NCI-H510A treated with DMSO at 0.1 percent for 48 hours (cell line): Measurements from ENCODE around the gene AGRN.

ENCODE experiments used
- DNase-seq: peaks from one replicate; lab custom pipeline; 2025; lab: John Stamatoyannopoulos, UW

Gene AGRN

DNA sequence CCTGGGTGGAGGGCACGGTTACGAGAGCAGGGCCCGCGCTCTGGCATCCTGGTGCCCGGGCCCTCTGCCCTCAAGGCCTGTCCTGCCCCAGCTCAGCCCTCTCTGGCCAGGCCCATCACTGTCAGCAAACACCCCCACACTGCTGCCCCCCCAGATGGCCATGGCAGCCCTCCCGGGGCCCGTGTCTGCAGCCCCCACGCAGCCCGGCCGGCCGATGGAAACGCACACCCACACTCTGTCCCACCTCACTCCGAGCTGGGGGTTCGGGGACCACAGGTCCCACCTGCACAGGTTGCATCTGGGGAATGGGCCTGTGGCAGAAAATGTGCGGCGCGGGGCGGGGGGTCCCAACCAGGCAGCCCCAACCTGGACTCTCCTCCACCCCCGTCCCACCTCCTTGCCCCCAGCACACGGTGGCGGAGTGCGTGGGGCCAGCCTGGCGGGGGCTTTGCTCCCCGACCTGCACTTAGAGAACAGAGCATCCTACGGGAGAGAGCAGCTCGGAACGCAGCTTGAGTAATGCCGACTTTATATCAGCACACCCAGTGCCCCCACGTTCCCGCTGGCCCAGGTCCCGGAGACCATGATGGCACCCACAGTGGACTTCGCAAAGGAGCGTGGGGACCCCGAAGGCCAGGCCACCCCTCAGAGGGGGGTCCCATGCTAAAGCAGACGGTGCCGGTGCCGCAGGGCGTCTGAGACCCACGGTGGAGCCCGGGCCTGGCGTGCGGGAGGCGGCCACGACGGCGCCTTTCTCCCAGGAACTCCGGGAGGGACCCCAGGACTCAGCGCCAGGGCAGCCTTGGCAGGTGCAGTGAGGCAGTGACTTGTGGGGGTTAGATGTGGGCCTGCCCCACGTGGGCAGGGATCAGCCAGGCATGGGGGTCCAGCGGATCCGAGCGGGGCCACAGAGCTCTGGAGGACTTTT, 61.7 kb downstream of the AGRN start:
- no peak for DNase-seq

DNA sequence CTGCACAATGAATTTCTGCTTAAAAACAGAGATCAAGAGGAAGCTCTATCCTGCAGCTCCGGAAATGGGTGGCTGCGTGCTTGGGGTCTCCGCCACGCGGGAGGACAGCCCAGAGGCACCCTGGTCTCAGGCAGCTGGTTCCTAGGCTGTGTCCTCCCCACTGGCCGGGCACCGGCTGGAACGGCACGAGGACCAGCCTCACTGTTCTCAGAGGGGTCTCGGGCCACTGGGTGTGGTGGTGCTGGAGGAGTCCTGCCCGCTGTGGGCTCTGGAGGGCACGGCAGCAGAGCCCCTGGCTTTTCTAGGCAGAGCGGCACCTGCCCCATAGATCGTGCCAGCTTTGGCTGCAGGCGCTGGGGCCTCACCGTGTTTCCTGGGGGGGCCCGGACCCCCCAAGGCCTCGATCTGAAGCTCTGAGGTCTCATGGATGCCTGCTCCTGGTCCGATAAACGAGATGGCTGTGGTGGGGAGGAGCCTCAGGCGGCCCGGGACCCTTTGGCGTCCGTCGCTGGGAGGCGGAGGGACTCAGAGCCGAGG, 62.4 kb downstream of the AGRN start:
- no peak for DNase-seq

DNA sequence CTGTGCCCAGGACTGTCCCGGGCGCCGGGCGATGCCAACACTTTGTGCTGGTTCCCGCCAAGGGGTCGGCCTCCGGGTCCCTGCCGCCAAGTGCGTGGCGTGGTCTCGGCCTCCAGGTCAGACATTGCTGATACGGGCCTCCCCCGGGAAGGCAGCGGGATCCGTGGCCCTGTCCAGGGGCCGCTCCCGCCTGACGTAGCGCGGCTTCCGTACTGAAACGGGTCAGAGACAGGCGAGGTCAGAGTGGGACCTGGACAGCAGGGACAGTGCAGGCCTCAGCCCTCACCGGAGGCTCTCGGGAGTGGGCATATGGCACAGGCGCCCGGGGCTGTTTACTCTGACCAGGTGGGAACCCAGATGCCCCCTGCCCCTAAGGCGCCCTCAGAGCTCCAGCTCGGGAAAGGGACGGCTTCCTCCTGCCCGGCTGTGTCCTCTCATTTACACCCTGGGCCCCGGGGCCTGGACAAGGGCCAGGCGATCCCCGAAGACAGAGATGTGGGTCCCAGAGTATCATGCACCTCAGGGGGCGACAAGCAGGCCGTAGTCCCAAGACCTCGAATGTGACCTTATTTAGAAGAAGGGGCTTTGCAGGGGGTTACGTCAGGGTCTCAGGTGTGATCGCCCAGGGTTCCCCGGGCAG, 63.0 kb downstream of the AGRN start:
- no peak for DNase-seq

DNA sequence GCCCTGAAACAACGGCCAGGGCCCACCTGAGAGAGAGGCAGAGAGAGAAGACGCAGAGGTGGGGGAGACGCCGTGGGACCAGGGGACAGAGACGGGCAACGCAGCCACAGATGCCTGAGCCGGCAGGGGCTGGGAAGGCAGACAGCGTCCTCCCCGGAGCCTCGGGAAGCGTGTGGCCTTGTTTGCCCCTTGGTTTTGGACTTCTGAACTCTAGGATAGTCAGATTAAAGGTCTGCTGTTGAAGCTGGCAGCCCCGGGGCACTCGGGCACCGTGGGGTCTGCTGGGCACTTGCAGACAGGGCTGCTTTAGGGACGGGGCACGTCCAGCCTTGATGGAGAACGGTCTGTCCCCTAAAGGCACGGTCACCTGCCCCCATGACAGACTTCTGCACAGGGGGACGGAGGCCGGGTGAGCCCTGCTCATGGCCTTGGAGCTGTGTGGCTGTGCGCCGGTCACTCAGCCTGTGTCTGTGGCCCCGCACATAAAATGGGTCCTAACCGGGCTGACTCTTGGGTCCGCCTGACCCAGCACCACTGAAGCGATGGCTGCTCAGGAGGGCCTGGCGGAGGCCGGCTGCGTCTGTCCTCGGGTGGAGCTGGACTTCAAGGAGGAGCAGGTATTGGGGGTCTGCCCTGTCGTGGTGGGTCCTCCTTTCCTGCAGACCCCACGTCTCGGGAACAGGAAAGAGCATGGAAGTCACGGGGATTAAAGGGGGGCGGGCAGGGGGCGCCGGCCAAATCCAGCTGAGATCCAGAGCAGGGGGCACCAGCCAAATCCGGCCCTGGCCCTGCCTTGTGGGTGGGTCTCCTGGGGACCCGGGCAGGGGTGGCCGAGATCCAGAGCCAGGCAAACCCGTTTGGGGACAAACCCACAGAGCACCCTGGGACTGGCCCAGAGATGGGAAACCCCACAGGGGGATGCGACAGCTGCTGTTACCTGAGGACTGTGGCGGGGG, 63.8 kb downstream of the AGRN start:
- no peak for DNase-seq

DNA sequence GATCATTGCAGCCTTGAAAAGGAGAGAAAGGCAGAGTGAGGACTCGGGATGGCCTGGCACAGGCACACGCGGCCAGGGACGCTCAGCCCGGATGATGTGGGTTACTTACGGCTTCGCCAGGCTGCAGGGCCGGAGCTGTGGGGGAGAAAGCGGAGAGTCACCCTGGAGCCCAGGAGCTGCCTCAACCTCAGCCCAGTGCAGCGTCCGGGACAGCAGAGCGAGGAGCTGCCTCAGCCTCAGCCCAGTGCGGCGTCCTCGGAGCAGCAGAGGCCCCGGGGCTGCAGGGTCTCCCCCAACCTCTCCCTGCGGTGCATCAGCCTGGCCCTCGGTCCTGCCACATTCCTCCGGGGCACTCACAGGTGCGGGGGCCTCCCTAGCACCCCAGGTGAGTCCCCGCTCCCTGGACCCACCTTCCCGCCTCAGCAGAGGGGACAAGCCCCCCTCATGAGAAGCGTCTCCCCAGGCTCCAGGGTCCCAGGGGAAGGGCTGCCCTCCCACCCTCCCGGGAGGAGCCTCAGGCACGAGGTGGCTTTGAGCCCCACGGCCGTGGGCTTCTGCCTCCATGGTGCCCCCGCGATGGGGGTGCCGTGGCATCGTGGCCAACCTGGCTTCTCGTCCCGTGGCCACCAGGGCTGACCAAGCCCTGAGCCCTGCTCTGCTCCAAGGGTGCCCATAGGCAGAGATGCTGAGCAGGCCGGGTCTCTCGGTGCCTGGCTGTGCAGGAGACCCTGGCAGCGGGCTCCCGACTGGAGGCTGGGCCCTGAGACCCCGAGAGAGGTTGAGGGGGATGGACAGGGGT, 64.7 kb downstream of the AGRN start:
- no peak for DNase-seq

DNA sequence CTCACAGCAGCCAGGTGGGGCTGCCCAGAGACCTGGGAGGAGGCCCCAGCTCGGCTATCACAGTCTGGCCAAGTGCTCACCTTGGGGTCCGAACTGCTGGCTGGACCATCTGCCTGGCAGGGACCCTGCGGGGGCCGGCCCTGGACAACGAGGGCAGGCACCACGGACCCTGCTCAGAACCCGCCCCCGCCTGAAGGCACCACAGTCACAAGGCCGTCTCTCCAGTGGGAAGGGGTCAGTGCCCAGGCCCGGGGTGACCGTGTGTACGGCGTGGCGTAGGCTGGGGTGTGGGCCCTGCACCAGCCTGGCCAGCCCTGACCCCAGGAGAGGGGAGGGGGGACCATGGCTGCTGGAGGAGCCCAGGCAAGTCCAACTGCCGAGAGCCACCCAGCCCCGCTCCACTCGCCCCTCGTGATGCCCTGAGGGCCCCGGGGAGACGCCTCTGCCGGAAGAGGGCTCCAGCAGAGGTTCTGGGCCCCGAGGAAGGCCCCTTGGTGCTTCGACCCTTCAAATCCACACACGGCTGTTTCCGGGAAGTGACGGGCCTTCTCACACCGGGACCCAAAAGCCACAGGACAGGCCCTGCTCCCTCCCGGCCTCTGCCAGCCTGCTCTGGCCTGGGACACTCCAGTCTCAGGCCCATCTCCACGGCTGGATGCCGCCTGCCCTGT, 65.4 kb downstream of the AGRN start:
- DNase-seq, result no peak

DNA sequence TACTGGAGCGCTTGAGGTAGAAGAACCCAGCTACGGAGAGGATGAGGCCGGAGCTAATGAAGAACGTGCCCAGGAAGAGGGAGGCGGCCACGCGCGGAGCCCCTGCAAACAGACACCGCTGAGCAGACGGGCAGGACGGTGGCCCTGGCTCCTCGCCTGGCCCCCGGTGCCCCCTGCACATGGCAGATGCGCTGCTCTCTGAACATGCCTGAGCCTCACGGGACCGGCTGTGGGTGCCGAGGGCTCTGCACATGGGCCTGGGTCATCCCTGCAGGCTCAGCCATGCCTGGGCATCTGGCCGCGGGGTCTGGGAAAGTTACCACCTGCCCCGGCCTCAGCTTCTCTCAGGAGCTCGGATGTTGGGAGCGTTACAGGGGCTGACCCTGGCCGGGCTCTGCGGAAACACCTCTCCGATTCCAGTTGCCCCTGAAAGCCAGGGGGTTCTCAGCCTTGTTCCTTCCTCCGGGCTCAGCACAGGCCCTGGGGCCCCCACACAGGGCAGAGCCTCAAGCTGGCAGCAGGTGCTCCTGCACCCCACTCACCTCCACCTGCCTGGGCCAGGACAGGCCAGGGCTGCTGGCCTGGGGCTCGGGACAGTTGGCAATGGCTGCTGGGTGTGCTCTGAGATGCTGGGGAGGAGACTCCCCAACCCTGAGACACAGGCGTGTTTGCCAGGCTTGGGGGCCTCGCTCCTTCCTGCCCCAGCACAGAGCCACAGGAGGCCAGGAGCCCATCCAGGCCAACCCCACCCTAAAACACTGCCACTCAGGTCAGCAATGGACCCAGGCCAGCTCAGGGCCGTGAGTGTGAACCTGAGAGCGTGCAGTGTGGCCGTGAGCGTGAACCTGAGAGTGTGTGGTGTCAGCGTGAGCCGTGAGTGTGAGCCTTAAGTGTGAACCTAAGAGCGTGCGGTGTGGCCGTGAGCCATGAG, 66.3 kb downstream of the AGRN start:
- DNase-seq, result no peak

DNA sequence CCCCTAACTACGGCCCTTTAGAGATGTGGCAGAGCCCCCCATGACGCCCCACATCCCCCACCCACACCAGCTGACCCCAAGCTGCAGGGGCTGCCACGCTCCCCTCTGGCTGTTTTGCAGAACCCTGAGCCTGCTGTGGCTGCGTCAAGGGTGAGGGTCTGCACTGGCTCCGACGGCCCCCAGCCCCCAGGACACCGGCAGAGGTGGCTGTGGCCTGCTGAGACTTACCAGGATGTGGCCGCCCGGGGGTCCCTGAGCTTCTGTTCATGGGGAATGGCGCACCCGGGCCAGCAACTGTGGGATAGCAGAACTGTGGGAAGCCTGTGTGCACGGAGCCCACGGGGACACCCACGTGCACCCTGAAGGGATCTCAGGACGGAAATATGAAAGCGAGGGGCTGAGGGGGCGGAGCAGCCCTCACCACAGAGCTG, 67.0 kb downstream of the AGRN start:
- DNase-seq, result no peak

DNA sequence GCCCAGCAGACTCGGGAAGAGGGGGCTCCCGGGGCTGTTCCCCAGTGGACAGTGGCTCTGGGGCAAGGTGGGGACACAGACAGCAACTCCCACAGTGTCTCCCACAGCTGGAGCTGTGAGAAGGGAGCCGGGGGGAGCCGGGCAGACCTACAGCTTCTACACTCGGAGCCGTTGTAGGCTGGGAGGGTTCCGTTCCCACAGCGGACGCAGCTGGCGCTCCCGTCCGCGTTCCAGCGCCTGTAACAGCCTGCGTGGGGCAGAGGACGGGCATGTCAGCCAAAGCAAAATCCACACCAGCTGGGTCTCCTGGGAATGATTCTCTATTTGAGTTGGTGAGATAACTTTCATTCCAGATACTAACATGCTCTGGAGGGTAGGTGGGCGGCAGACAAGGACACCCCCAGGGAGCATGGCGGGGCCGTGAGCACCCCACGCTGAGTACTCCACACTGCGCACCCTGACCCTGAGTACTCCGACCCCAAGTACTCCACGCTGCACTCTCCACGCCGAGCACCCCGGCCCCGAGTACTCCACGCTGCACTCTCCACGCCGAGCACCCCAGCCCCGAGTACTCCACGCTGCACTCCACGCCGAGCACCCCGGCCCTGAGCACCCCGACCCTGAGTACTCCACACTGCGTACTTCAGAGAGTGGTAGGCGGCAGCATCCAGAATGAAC, 67.6 kb downstream of the AGRN start:
- no peak for DNase-seq

DNA sequence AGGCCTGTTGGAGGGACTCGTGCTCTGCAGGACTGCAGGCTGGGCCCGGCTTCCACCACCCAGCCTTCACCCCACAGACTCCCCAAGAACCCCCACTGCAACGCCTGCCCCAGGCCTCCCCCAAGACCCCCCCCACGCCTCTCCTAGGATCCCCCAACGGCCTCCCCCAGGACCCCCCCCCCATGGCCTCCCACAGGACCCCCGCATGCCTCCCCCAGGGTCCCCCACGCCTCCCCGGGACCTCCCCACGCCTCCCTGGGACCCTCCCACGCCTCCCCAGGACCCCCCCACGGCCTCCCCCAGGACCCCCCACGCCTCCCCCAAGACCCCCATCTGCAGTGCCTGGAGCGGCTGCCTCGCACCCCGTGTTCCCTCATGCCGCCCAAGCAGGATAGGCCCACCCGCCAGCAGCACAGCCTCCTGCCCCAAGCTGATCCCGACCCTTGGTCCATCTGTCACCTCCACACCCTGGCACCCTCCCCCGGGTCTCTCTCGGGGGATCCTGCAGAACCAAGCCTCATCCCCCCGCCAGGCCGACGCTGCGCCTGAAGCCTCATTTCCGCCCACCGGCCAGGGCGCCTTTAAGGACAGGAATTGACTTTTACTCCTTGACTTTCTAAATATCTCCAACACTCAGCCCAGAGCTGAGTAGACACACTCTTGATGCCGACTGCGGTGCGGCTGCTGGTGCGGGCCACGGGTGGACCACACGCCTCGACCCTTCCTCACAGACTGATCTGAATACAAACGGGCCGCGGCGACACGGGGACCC, 68.3 kb downstream of the AGRN start:
- no peak for DNase-seq

DNA sequence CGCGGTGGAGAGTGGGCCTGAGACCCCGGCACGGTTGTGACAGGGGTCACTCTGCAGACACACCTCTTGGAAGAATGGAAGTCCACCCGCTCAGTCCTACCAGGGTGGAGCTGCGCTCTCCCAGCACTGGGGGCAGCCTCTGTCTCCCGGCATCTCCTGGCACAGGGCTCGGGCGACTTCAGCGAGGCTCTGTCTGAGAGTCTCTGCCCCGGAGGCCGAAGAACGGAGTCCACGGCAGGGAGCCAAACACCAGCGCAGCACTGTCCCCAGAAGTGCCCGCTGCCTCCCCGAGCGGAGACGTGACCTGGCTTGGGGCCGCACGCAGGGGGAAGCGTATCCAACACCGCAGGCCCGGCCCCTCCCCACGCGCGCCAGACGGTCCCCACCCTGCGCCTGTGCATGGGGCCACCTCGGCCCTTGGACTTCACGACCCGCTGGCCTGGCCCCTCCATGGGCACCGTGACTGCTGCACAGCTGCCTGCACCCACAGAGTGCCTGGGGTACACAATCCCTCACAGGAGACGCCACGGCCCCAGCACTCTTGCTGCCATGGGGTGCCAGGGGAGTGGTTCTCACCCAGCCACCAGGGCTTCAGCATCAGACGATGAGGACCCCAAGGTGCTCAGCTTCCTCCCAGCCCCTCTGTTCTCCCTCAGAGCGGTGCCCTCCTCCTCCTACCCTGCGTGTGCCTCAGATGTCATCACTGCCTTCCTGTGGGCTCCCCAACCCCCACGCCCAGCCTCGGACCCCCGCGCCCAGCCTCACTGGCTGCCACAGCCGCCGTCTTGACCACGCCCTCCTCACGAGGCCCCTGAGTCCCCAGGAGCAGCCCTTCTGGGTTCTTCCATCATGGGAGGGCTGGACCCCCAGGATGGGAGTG, 69.1 kb downstream of the AGRN start:
- no peak for DNase-seq

DNA sequence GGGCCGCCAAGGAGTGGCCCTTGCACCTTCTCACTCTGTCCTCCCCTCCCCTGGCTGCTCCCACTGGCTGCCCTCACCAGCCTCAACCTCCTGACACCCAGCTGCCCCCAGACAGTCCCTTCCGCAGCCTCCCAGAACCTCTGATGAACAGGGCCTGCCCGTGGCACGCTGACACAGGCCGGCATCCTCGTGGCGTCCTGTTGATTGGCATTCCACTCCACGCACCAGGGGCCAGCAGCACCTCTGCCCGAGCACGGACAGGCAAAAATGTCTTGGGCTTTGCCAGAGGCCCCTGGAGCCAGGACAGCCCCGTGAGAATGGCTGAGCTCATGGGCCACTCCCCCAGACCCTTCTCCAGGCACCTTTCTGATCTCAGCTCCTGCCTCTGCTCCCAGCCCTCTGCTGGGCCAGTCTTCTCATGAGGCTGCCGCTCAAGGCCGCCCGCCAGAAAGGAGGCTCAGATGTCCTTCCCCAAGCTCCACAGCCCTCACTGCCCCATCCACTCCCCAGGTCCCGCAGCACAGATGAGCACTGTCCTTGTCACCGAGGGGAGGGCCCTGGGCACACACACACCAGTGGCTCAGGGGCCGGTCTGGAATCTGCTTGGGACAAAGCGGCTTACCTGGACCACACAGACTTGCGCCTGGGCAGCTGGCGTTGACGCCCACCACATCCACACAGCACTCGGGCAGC, 70.0 kb downstream of the AGRN start:
- DNase-seq, result no peak

DNA sequence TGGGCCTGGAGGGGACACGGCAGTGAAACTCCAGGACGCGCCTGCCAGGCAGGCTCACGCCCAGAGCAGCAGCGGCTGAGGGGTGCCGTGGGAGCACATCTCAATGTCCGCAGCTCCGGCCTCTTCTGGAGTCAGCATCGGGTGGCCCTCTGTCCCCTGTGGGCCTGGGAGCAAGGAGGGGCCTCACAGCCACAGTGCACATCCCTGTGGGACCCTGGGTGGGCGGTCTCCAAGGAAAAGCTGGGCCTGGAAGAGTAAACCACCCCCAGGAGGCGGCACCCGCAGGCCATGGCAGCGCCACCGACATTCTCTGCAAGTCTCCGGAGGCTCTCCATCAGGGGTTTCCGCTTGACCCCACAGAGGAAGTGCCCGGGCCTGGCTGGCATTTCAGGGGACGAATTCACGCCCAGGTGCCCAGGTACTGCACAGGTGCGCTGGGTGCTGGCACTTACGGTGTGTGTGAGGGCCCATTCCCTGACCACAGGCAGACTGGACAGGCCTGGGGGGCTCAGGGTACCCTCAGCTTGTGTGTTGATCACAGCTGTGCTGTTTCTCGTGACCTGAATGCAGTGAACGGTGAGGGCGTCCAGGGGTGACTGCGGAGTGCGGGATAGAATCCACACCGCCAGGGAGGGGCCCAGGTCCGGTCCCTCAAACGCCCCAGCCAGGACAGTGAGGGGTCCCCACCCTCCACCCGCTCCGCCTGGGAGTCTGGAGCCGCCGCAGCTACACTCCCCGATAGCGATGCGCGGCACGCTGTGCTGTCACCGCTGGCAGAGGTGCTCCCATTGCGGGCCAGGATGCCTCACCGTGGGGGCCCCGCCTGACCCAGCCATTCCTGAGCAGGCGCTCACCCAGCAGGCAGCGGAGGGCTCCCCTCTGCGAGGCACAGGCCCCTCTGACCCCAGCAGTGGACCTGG, 70.8 kb downstream of the AGRN start:
- DNase-seq, result no peak

DNA sequence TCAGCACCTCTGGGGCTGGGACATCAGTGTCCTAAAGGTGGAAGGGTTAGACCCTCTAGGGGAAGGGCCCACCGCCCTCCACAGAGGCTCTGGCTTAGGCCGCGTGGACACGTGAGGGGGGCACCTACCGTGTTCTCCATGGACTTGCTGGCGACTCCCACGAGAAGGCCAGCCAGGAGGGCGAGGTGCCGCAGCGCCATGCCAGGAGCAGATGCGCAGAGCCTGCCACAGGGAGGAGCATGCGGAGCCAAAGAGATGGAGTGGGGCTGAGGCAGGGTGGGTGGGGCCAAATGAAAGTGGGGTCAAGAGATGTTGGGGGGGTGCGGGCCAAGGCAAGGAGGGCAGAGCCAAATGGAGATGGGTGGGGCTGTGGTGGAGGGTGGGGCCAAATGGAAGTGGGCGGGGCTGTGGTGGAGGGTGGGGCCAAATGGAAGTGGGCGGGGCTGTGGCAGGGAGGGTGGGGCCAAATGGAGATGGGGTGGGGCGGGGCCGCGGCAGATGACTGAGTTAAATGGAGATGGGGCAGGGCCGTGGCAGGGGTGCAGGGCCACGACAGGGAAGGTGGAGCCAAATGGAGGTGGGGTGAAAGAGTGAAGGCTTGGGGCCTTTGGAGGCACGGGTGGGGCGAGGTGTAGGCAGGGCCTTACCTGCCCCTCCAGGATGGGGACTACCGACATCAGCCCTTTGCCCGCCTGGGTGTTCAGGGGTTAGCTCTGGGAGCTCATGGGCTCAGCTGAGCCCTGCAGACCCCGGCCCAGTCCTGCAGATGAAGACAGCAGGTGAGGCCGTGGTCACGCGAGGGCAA, 71.6 kb downstream of the AGRN start:
- no peak for DNase-seq
